ENCODE results near the gene SMIM35. TPM values are rescaled to one million over a fixed set of nuclear protein-coding genes. Genes with fewer than 3 reads are reported as not detected.

SMIM35 gene
- total and polyA plus RNA-seq, 11 donors = 0.21 TPM; not detected in 10

DNA sequence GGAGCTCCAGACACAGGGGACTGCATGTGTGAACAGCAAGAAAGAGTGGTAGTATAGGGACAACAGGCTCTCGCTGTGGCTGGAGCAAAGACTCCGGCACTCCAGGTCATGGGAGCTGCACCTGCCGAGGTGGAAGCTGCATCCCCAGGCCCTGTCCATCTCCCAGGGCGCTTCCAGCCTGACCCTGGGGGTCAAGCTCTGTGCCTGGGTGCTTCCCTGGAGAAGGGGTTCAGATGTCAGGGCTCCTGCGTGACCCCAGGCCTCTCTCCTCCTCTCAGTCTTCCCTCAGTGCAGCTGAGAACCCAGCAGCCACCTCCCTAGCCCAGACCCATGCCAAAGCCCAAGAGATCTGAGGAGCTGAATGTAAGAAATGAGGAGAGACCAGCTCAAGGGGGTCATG is 6.5 kb downstream of the SMIM35 start:
- H3K4me3 ChIP-seq = no peak overlapping the region
- ATAC-seq = no peak
- H3K9me3 ChIP-seq = no peaks in the 10 kb centered on the region
- no peak overlapping the region for H3K27ac ChIP-seq
- no peaks in the 10 kb centered on the region for H3K36me3 ChIP-seq
- no peak for DNase-seq
- intact Hi-C loops (cut with DNase I) = no loop called here
- H3K4me1 ChIP-seq = peaks cover 0 to 27% (median 18%) of the 10 kb centered on the region in 12 donors
- H3K27me3 ChIP-seq = no peaks in the 10 kb centered on the region
- 80 to 97% (median 85%) methylated on average over 5 of the region's 5 CpGs for WGBS, 4 donors
- no peak for TF ChIP-seq POLR2A (IDR thresholded peaks at IDR 0.05)
- no peak for TF ChIP-seq CTCF (IDR thresholded peaks at IDR 0.05)

DNA sequence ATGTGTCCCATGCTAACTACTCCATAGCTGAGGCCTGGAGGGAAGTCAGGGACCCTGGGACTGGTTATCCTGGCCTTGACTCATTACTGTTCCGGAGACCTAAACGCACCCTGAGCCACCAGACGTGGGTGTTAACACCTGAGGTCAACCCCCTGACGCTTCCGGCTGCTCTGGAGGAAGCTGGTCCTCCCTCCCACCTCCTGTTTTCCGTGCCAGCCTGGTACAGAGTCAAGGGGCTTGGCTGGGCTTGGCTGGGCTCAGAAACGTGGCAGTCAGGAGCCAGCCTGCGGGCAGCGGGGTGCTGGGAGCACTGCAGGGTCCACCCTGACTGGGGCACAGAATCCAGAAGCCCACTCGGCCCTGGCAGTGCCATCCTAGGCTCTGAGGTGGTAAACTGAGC is 7.3 kb downstream of the SMIM35 start:
- intact Hi-C loops (cut with DNase I) = no loop called here
- ATAC-seq (no peak), DNase-seq (no peak)
- H3K36me3 ChIP-seq = no peaks in the 10 kb centered on the region
- no peaks in the 10 kb centered on the region for H3K9me3 ChIP-seq
- WGBS, 4 donors = 77 to 94% (median 80%) methylated on average over 5 to 10 of the region's 10 CpGs
- no peak overlapping the region for H3K4me3 ChIP-seq
- no peak for TF ChIP-seq POLR2A (IDR thresholded peaks at IDR 0.05)
- TF ChIP-seq CTCF (IDR thresholded peaks at IDR 0.05) = no peak
- no peaks in the 10 kb centered on the region for H3K27me3 ChIP-seq
- peaks cover 0 to 23% (median 14%) of the 10 kb centered on the region in 12 donors for H3K4me1 ChIP-seq
- no peak overlapping the region for H3K27ac ChIP-seq

- H3K4me3 ChIP-seq = no peak overlapping the region
- no peaks in the 10 kb centered on the region for H3K27me3 ChIP-seq
- no peak for TF ChIP-seq POLR2A (IDR thresholded peaks at IDR 0.05)
- no peak for TF ChIP-seq CTCF (IDR thresholded peaks at IDR 0.05)
- no peaks in the 10 kb centered on the region for H3K36me3 ChIP-seq
- WGBS, 4 donors = 84 to 90% (median 86%) methylated on average over 5 of the region's 5 CpGs
- intact Hi-C loops (cut with DNase I) = no loop called here
- DNase-seq (no peak), ATAC-seq (no peak)
- no peak overlapping the region for H3K27ac ChIP-seq
- peaks cover 0 to 18% (median 10%) of the 10 kb centered on the region in 12 donors for H3K4me1 ChIP-seq
- H3K9me3 ChIP-seq = no peaks in the 10 kb centered on the region
Measured at GRCh38 chr11:118078911-118079411, 7.8 kb downstream of the SMIM35 start.

DNA sequence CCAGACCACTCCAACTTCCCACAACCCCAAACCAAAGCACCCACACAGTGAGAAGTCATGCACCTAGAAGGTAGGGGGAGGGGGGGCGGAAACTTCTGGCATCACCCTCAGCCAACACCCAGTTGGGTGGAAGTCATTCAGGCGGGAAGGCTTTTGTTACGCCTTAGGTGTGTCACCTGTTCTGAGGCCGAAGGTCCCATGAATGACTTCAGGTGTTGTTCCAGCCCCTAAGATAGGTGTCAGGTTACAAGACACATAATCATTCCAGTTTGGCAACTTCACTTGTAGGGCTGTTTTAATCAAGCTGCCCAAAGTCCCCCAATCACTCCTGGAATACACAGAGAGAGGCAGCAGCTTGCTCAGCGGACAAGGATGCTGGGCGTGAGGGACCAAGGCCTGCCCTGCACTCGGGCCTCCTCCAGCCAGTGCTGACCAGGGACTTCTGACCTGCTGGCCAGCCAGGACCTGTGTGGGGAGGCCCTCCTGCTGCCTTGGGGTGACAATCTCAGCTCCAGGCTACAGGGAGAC is 9.9 kb downstream of the SMIM35 start, which contains the start of gene TMPRSS4:
TMPRSS4 (plus strand) TSS at position 325 of the 528 bp plus-strand sequence. CDS start 225 bp downstream, outside the sequence.
- DNase-seq (no peak), ATAC-seq (peak in 1 of 4 donors; percentile 24)
- intact Hi-C loops (cut with DNase I) = no loop called here
- TF ChIP-seq CTCF (IDR thresholded peaks at IDR 0.05) (no peak), POLR2A (IDR thresholded peaks at IDR 0.05) (no peak)
- H3K27ac ChIP-seq = no peak within 1 kb of the TSS
- H3K4me3 ChIP-seq = no peak within 1 kb of the TSS
- 89 to 96% (median 93%) methylated on average over 7 of the region's 7 CpGs for WGBS, 4 donors
- no peaks in the 10 kb centered on the region for H3K36me3 ChIP-seq
- H3K4me1 ChIP-seq = no peaks in the 10 kb centered on the region
- H3K9me3 ChIP-seq = no peaks in the 10 kb centered on the region
- no peaks in the 10 kb centered on the region for H3K27me3 ChIP-seq
